BE2C (cell line): ENCODE data around the gene PLA2G6.

ENCODE experiments used
- DNase-seq: peaks from one replicate; pipeline ENCODE4 v3.0.0-alpha.2; 2020
- H3K27me3 ChIP-seq: fragments of 250-450 bp; sonication (Bioruptor Pico); 2 replicates; pipeline ENCODE4 v1.5.1; 2020; ENCODE audit warnings: mild to moderate bottlenecking
- H3K36me3 ChIP-seq: fragments of 250-450 bp; sonication (Bioruptor Pico); 2 replicates; pipeline ENCODE4 v1.5.1; 2020; ENCODE audit warnings: mild to moderate bottlenecking
- H3K4me1 ChIP-seq: fragments of 250-450 bp; sonication (Bioruptor Pico); 2 replicates; pipeline ENCODE4 v1.5.1; 2020
- H3K4me3 ChIP-seq: 2 replicates; pipeline ENCODE4 v1.5.1; 2011; ENCODE audit warnings: low read depth, low read length
- H3K9me3 ChIP-seq: fragments of 250-450 bp; sonication (Bioruptor Pico); 2 replicates; pipeline ENCODE4 v1.5.1; 2020
- CTCF ChIP-seq: IDR thresholded peaks from 2 replicates; pipeline ENCODE4 v1.5.1; 2012; ENCODE audit warnings: mild to moderate bottlenecking, low read depth, low read length

The PLA2G6 gene

GRCh38 chr22:38088629-38089473 is 92.8 kb downstream of the PLA2G6 start:
- Histone ChIP-seq H3K9me3 (no peaks in the 10 kb centered on the region), H3K36me3 (no peaks in the 10 kb centered on the region), H3K27me3 (peaks cover 7% of the 10 kb centered on the region), H3K4me3 (no peak overlapping the region), H3K4me1 (no peaks in the 10 kb centered on the region)
- TF ChIP-seq CTCF = no peak
- DNase-seq = no peak

- no peak for TF ChIP-seq CTCF
- no peak overlapping the region for H3K4me3 ChIP-seq
- no peaks in the 10 kb centered on the region for H3K4me1 ChIP-seq
- no peak for DNase-seq
- no peaks in the 10 kb centered on the region for H3K36me3 ChIP-seq
- peaks cover 7% of the 10 kb centered on the region for H3K27me3 ChIP-seq
- no peaks in the 10 kb centered on the region for H3K9me3 ChIP-seq
Observed at GRCh38 chr22:38087855-38088254, 93.8 kb downstream of the PLA2G6 start.

GRCh38 chr22:38086942-38087341 is 94.7 kb downstream of the PLA2G6 start:
- TF ChIP-seq CTCF = no peak
- Histone ChIP-seq H3K27me3 (peaks cover 8% of the 10 kb centered on the region), H3K36me3 (no peaks in the 10 kb centered on the region), H3K9me3 (no peaks in the 10 kb centered on the region), H3K4me3 (no peak overlapping the region), H3K4me1 (no peaks in the 10 kb centered on the region)
- DNase-seq = no peak

- no peaks in the 10 kb centered on the region for H3K4me1 ChIP-seq
- no peaks in the 10 kb centered on the region for H3K9me3 ChIP-seq
- no peak overlapping the region for H3K4me3 ChIP-seq
- TF ChIP-seq CTCF = no peak
- no peaks in the 10 kb centered on the region for H3K36me3 ChIP-seq
- H3K27me3 ChIP-seq = peaks cover 15% of the 10 kb centered on the region
- DNase-seq = no peak
Observed at GRCh38 chr22:38086001-38086845, 95.4 kb downstream of the PLA2G6 start.

- Histone ChIP-seq H3K4me3 (no peak overlapping the region), H3K36me3 (no peaks in the 10 kb centered on the region), H3K4me1 (no peaks in the 10 kb centered on the region), H3K9me3 (no peaks in the 10 kb centered on the region), H3K27me3 (peaks cover 20% of the 10 kb centered on the region)
- no peak for TF ChIP-seq CTCF
- DNase-seq = no peak
Observed at GRCh38 chr22:38085501-38085900, 96.1 kb downstream of the PLA2G6 start.

- no peak for DNase-seq
- no peaks in the 10 kb centered on the region for H3K4me1 ChIP-seq
- no peak for TF ChIP-seq CTCF
- H3K9me3 ChIP-seq = no peaks in the 10 kb centered on the region
- peaks cover 20% of the 10 kb centered on the region for H3K27me3 ChIP-seq
- H3K36me3 ChIP-seq = no peaks in the 10 kb centered on the region
- H3K4me3 ChIP-seq = no peak overlapping the region
Observed at GRCh38 chr22:38085056-38085455, 96.6 kb downstream of the PLA2G6 start.
